NCI-H1048 (cell line): ENCODE results near the gene STAT5B.
"Not testable (repeated sequence)": the region's sequence is repeated elsewhere in the genome, so short reads cannot be mapped to it uniquely, and the experiment has no call there.

ENCODE experiments used
- DNase-seq: peaks from one replicate; lab custom pipeline; 2025; lab: John Stamatoyannopoulos, UW

Gene STAT5B

GRCh38 chr17:42233156-42233555 lies 43.0 kb downstream of the STAT5B start:
- DNase-seq = no peak

- DNase-seq = no peak
Measured at GRCh38 chr17:42230225-42230624, 46.0 kb downstream of the STAT5B start.

- DNase-seq = no peak
Measured at GRCh38 chr17:42227849-42228700, 48.1 kb downstream of the STAT5B start.

GRCh38 chr17:42225646-42226045 lies 50.5 kb downstream of the STAT5B start:
- no peak for DNase-seq

GRCh38 chr17:42224651-42225050 lies 51.5 kb downstream of the STAT5B start:
- DNase-seq = no peak

GRCh38 chr17:42221886-42222745 lies 54.1 kb downstream of the STAT5B start:
- no peak for DNase-seq

GRCh38 chr17:42219280-42219679 lies 56.9 kb downstream of the STAT5B start:
- DNase-seq = not testable (repeated sequence)

GRCh38 chr17:42214156-42214555 lies 62.0 kb downstream of the STAT5B start:
- DNase-seq = no peak

GRCh38 chr17:42212382-42212781 lies 63.8 kb downstream of the STAT5B start:
- no peak for DNase-seq

- not testable (repeated sequence) for DNase-seq
Measured at GRCh38 chr17:42211921-42212341, 64.3 kb downstream of the STAT5B start.

GRCh38 chr17:42210046-42210445 lies 66.1 kb downstream of the STAT5B start:
- DNase-seq = no peak

GRCh38 chr17:42206153-42206612 lies 70.0 kb downstream of the STAT5B start:
- not testable (repeated sequence) for DNase-seq

- DNase-seq = no peak
Measured at GRCh38 chr17:42203354-42203753, 72.8 kb downstream of the STAT5B start.

- DNase-seq = no peak
Measured at GRCh38 chr17:42202696-42203095, 73.5 kb downstream of the STAT5B start.

- no peak for DNase-seq
Measured at GRCh38 chr17:42202159-42202558, 74.0 kb downstream of the STAT5B start.

- DNase-seq = no peak
Measured at GRCh38 chr17:42201458-42201772, 74.8 kb downstream of the STAT5B start.

GRCh38 chr17:42200706-42201457 lies 75.3 kb downstream of the STAT5B start:
- no peak for DNase-seq

GRCh38 chr17:42199416-42200011 lies 76.7 kb downstream of the STAT5B start:
- no peak for DNase-seq

- DNase-seq = no peak
Measured at GRCh38 chr17:42198897-42199296, 77.3 kb downstream of the STAT5B start.

- no peak for DNase-seq
Measured at GRCh38 chr17:42197564-42198156, 78.5 kb downstream of the STAT5B start.
